ENCODE measurements around the gene MT1HL1. TPM values are rescaled to one million over a fixed set of nuclear protein-coding genes. Genes with fewer than 3 reads are reported as not detected.
A peak's percentile ranks its signal among the peaks of the same experiment; 100 is the strongest.

Gene MT1HL1
- polyA plus RNA-seq, 1 donor = not detected

DNA sequence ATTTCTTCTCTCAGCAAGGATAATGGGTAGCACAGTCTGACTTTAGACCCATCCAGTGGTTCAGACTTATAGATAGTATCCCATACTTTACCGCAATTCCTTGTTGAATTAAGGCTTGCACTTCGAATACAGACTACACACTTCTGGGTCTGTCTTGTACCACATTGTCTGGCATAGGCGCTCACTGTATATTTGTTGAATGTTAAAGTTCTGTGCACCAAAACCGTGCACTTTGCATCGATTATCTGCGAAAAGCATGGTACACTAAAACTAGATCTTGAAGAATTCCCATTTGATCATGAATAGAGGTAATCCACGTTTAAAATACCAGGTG, 37.2 kb upstream of the MT1HL1 start:
- Histone ChIP-seq H3K36me3 (ENCODE audit: control insufficient read depth, insufficient read depth, low read length) (no peaks in the 10 kb centered on the region), H3K27me3 (ENCODE audit: control insufficient read depth, insufficient read depth, low read length) (peaks cover 41% of the 10 kb centered on the region), H3K4me3 (ENCODE audit: low read length) (peak overlapping the region; percentile 11), H3K4me1 (ENCODE audit: control insufficient read depth, insufficient read depth, low read length) (no peaks in the 10 kb centered on the region), H3K27ac (ENCODE audit: low read length) (no peak overlapping the region), H3K9me3 (ENCODE audit: control insufficient read depth, low read depth, low read length) (peaks cover 3% of the 10 kb centered on the region)
- DNase-seq = no peak
- no CpG with 5 or more reads among the region's 7 CpGs for WGBS (ENCODE audit: insufficient coverage, low lambda C conversion rate)

DNA sequence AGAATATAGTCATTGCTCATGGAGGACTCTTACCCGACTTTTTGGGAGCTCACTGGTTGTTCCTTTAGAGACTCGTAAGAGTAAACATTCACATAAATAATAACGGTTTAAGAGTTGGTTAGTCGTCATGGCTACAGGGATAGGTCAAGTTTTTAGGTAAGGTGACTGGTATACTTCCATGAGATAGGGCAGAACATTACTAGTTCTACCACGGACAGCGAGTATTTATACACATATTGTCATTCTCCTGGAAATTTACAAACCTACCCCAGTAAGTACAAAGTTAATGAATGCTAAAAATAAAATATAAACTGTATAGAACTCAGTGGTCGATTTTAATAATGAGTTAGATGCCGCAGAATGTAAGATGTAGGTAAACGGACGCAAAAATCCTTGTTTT, 36.6 kb upstream of the MT1HL1 start:
- Histone ChIP-seq H3K27ac (ENCODE audit: low read length) (no peak overlapping the region), H3K4me3 (ENCODE audit: low read length) (no peak overlapping the region), H3K27me3 (ENCODE audit: control insufficient read depth, insufficient read depth, low read length) (peaks cover 41% of the 10 kb centered on the region), H3K4me1 (ENCODE audit: control insufficient read depth, insufficient read depth, low read length) (no peaks in the 10 kb centered on the region), H3K9me3 (ENCODE audit: control insufficient read depth, low read depth, low read length) (peaks cover 3% of the 10 kb centered on the region), H3K36me3 (ENCODE audit: control insufficient read depth, insufficient read depth, low read length) (no peaks in the 10 kb centered on the region)
- no peak for DNase-seq
- 82% methylated on average over 4 of the region's 10 CpGs for WGBS (ENCODE audit: insufficient coverage, low lambda C conversion rate)

DNA sequence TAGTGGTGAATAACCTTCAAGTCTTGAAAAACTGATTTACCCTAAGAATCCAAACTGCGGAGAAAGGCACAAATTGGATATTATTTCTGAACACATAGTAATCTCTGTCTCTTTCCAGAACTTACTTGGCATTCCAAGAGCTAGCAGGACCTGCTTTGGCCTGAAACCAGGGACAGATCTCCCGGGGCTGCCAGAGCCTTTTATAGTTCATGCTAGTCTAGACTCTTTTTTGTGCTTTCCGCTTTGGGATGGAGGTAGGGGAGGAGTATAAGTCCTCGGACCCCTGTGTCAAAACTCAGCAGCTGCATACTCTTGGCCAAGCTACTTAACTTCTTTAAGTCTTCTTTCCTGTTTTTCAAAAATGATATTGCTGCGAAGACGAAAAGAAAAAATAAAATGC, 34.0 kb upstream of the MT1HL1 start:
- WGBS (ENCODE audit: insufficient coverage, low lambda C conversion rate) = 85% methylated on average over 2 of the region's 6 CpGs
- no peaks in the 10 kb centered on the region for H3K4me1 ChIP-seq (ENCODE audit: control insufficient read depth, insufficient read depth, low read length)
- H3K36me3 ChIP-seq (ENCODE audit: control insufficient read depth, insufficient read depth, low read length) = no peaks in the 10 kb centered on the region
- DNase-seq = no peak
- H3K27ac ChIP-seq (ENCODE audit: low read length) = no peak overlapping the region
- H3K9me3 ChIP-seq (ENCODE audit: control insufficient read depth, low read depth, low read length) = peaks cover 3% of the 10 kb centered on the region
- H3K4me3 ChIP-seq (ENCODE audit: low read length) = no peak overlapping the region
- H3K27me3 ChIP-seq (ENCODE audit: control insufficient read depth, insufficient read depth, low read length) = peaks cover 24% of the 10 kb centered on the region

DNA sequence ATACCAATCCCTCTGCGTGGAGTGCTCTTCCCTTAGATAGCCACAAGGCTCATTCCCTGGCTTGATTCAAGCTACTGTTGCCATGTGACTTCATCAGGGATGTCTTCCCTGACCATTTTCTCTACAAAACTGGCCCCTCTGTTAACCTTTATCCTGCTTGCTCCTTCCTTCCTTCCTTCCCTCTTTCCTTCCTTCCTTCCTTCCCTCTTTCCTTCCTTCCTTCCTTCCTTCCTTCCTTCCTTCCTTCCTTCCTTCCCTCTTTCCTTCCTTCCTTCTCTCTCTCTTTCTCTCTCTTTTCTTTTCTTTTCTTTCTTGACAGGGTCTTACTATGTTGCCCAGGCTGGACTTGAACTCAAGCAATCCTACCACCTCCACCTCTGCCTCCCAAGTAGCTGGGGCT, 31.5 kb upstream of the MT1HL1 start:
- 100% methylated on average over 1 of the region's 1 CpG for WGBS (ENCODE audit: insufficient coverage, low lambda C conversion rate)
- Histone ChIP-seq H3K4me3 (ENCODE audit: low read length) (no peak overlapping the region), H3K4me1 (ENCODE audit: control insufficient read depth, insufficient read depth, low read length) (no peaks in the 10 kb centered on the region), H3K36me3 (ENCODE audit: control insufficient read depth, insufficient read depth, low read length) (no peaks in the 10 kb centered on the region), H3K27ac (ENCODE audit: low read length) (no peak overlapping the region), H3K9me3 (ENCODE audit: control insufficient read depth, low read depth, low read length) (no peaks in the 10 kb centered on the region), H3K27me3 (ENCODE audit: control insufficient read depth, insufficient read depth, low read length) (peaks cover 10% of the 10 kb centered on the region)
- DNase-seq = no peak

DNA sequence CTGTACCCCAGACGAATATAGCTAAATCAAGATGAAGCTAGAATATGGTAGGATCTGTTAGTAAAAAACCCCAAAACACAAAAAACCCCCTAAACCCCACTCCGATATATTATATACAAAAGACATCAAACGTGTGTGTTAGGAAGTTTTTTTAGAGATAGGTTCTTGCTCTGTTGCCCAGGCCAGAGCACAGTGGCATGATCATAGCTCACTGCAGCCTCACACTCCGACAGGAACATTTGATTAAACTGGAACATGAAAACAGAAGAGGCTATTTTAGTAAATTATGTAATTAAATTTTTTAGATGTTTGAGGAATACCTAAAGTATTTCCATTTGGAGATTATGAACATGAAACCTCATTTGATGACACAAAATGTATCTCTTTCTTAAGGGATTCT, 29.6 kb upstream of the MT1HL1 start:
- H3K27ac ChIP-seq (ENCODE audit: low read length) = no peak overlapping the region
- no CpG with 5 or more reads among the region's 4 CpGs for WGBS (ENCODE audit: insufficient coverage, low lambda C conversion rate)
- no peaks in the 10 kb centered on the region for H3K36me3 ChIP-seq (ENCODE audit: control insufficient read depth, insufficient read depth, low read length)
- H3K9me3 ChIP-seq (ENCODE audit: control insufficient read depth, low read depth, low read length) = no peaks in the 10 kb centered on the region
- peaks cover 3% of the 10 kb centered on the region for H3K27me3 ChIP-seq (ENCODE audit: control insufficient read depth, insufficient read depth, low read length)
- H3K4me3 ChIP-seq (ENCODE audit: low read length) = no peak overlapping the region
- DNase-seq = no peak
- H3K4me1 ChIP-seq (ENCODE audit: control insufficient read depth, insufficient read depth, low read length) = no peaks in the 10 kb centered on the region

GRCh38 chr1:237033061-237033460, 28.8 kb upstream of the MT1HL1 start:
- H3K36me3 ChIP-seq (ENCODE audit: control insufficient read depth, insufficient read depth, low read length) = no peaks in the 10 kb centered on the region
- no peaks in the 10 kb centered on the region for H3K9me3 ChIP-seq (ENCODE audit: control insufficient read depth, low read depth, low read length)
- no CpG with 5 or more reads among the region's 4 CpGs for WGBS (ENCODE audit: insufficient coverage, low lambda C conversion rate)
- H3K4me1 ChIP-seq (ENCODE audit: control insufficient read depth, insufficient read depth, low read length) = no peaks in the 10 kb centered on the region
- no peak for DNase-seq
- H3K4me3 ChIP-seq (ENCODE audit: low read length) = no peak overlapping the region
- H3K27ac ChIP-seq (ENCODE audit: low read length) = no peak overlapping the region
- H3K27me3 ChIP-seq (ENCODE audit: control insufficient read depth, insufficient read depth, low read length) = peaks cover 3% of the 10 kb centered on the region

- no peaks in the 10 kb centered on the region for H3K9me3 ChIP-seq (ENCODE audit: control insufficient read depth, low read depth, low read length)
- no peaks in the 10 kb centered on the region for H3K36me3 ChIP-seq (ENCODE audit: control insufficient read depth, insufficient read depth, low read length)
- peaks cover 3% of the 10 kb centered on the region for H3K27me3 ChIP-seq (ENCODE audit: control insufficient read depth, insufficient read depth, low read length)
- H3K27ac ChIP-seq (ENCODE audit: low read length) = no peak overlapping the region
- WGBS (ENCODE audit: insufficient coverage, low lambda C conversion rate) = 40% methylated on average over 1 of the region's 7 CpGs
- H3K4me3 ChIP-seq (ENCODE audit: low read length) = no peak overlapping the region
- no peak for DNase-seq
- H3K4me1 ChIP-seq (ENCODE audit: control insufficient read depth, insufficient read depth, low read length) = no peaks in the 10 kb centered on the region
These were observed 27.8 kb upstream of the MT1HL1 start for GRCh38 chr1:237032029-237032428.

DNA sequence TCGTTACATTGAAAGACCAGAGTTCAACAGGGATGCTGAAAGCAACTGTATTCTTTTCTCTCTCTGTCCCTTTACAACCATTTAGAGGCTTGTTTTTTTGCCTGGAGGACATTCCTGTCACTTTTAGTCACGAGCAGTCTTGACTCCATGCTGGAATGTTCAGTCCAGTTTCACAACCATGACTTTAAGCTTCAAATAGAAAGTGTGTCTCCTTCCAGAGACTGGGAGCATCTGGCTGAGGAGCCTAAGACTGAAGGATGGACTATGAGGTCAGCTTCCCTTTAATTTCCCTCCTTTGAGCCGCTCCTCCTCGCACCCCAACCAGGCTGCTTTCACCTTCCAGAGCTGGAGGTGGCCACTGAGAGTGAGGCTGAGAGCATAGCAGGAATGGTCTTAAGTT, 27.2 kb upstream of the MT1HL1 start:
- Histone ChIP-seq H3K9me3 (ENCODE audit: control insufficient read depth, low read depth, low read length) (no peaks in the 10 kb centered on the region), H3K4me1 (ENCODE audit: control insufficient read depth, insufficient read depth, low read length) (no peaks in the 10 kb centered on the region), H3K36me3 (ENCODE audit: control insufficient read depth, insufficient read depth, low read length) (no peaks in the 10 kb centered on the region), H3K4me3 (ENCODE audit: low read length) (no peak overlapping the region), H3K27me3 (ENCODE audit: control insufficient read depth, insufficient read depth, low read length) (peaks cover 3% of the 10 kb centered on the region), H3K27ac (ENCODE audit: low read length) (no peak overlapping the region)
- no peak for DNase-seq
- WGBS (ENCODE audit: insufficient coverage, low lambda C conversion rate) = no CpG with 5 or more reads among the region's 4 CpGs

DNA sequence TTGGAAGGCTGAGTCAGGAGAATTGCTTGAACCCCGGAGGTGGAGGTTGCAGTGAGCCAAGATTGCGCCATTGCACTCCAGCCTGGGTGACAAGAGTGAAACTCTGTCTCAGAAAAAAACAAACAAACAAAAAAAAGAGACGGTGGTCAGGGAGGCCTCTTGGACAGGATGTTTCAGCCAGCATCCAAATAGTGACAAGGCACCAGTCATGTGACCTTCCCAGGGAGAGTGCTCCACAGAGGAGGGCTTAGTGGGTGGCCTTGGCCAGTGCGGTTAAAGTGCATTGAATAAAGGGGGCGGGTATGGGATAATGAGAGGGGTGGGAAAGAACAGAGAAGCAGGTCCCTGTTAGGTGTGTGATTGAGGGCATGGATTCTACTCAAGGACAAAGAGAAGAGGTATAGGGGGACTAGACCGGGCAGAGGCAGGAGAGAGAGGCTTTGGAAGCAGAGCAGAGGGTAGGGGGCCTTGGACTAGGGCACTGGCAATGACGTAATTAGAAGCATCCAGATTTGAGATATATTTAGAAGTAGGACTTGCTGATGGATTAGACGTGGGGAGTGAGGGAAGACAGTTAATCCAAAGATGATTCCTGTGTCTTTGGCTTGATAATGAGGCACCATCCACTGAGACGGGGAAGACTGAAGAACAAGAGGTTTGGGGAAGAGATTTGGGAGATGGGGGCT, 25.8 kb upstream of the MT1HL1 start:
- 93% methylated on average over 3 of the region's 9 CpGs for WGBS (ENCODE audit: insufficient coverage, low lambda C conversion rate)
- H3K27me3 ChIP-seq (ENCODE audit: control insufficient read depth, insufficient read depth, low read length) = peaks cover 3% of the 10 kb centered on the region
- no peaks in the 10 kb centered on the region for H3K36me3 ChIP-seq (ENCODE audit: control insufficient read depth, insufficient read depth, low read length)
- DNase-seq = no peak
- H3K4me3 ChIP-seq (ENCODE audit: low read length) = no peak overlapping the region
- H3K27ac ChIP-seq (ENCODE audit: low read length) = no peak overlapping the region
- no peaks in the 10 kb centered on the region for H3K9me3 ChIP-seq (ENCODE audit: control insufficient read depth, low read depth, low read length)
- no peaks in the 10 kb centered on the region for H3K4me1 ChIP-seq (ENCODE audit: control insufficient read depth, insufficient read depth, low read length)

DNA sequence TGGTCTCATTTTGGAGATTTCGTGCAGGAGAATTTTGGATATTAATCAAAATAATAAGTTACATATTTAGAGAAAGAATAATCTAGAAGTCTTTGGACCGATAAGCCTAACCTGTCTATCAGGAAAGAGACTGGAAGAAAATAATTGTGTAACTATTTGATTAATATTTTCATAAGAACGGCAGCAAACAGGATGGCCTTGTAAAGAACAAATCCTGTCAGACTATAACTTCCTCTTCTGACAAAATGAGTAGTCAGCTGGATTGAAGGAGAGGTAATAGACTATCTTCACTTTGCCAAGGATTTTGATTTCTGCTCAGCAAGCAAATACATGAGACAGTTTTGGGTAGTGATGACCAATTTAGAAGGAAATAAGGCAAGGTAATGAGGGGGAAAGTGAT, 25.0 kb upstream of the MT1HL1 start:
- DNase-seq = no peak
- H3K4me3 ChIP-seq (ENCODE audit: low read length) = no peak overlapping the region
- H3K9me3 ChIP-seq (ENCODE audit: control insufficient read depth, low read depth, low read length) = no peaks in the 10 kb centered on the region
- 100% methylated on average over 2 of the region's 3 CpGs for WGBS (ENCODE audit: insufficient coverage, low lambda C conversion rate)
- peaks cover 3% of the 10 kb centered on the region for H3K27me3 ChIP-seq (ENCODE audit: control insufficient read depth, insufficient read depth, low read length)
- H3K36me3 ChIP-seq (ENCODE audit: control insufficient read depth, insufficient read depth, low read length) = no peaks in the 10 kb centered on the region
- H3K4me1 ChIP-seq (ENCODE audit: control insufficient read depth, insufficient read depth, low read length) = no peaks in the 10 kb centered on the region
- no peak overlapping the region for H3K27ac ChIP-seq (ENCODE audit: low read length)

DNA sequence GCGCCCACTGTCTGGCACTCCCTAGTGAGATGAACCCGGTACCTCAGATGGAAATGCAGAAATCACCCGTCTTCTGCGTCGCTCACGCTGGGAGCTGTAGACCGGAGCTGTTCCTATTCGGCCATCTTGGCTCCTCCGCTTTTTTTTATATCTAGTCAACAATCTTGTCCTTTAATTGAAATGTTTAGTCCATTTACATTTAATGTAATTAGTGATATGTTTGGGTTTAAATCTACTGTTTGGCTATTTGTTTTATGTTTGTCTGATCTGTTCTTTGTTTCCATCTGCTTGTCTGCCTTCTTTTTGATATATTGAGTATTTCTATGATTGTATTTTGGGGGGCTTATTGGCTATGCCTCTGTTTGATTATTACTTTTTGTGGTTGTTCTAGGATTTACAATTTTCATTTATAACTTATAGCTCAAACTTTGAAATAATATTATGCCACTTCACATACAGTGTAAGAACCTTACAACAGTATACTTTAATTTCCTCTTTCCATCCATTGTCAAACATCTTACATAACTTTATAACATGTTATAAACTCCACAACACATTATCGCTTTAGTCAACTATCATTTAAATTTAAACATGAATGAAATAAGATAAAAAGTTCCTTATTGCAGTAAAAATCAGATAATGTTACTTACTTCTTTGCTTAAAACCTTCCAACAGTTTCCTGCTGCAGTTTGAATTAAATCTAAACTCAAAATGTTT, 21.3 kb upstream of the MT1HL1 start:
- 95% methylated on average over 2 of the region's 10 CpGs for WGBS (ENCODE audit: insufficient coverage, low lambda C conversion rate)

More for the DNA sequence above, 21.3 kb upstream of the MT1HL1 start:
- DNase-seq = no peak
- Histone ChIP-seq H3K27ac (ENCODE audit: low read length) (no peak overlapping the region), H3K27me3 (ENCODE audit: control insufficient read depth, insufficient read depth, low read length) (no peaks in the 10 kb centered on the region), H3K9me3 (ENCODE audit: control insufficient read depth, low read depth, low read length) (no peaks in the 10 kb centered on the region), H3K4me3 (ENCODE audit: low read length) (no peak overlapping the region), H3K4me1 (ENCODE audit: control insufficient read depth, insufficient read depth, low read length) (no peaks in the 10 kb centered on the region), H3K36me3 (ENCODE audit: control insufficient read depth, insufficient read depth, low read length) (no peaks in the 10 kb centered on the region)
